Epithelial cell of esophagus (primary cell): Measurements from ENCODE around the gene OSBPL1A.
"Not testable (repeated sequence)": the region's sequence is repeated elsewhere in the genome, so short reads cannot be mapped to it uniquely, and the experiment has no call there.

Experiments
- DNase-seq: peaks from one replicate; pipeline ENCODE4 v3.0.0; 2010; ENCODE audit warnings: low read depth
- H3K4me3 ChIP-seq: 2 replicates; pipeline ENCODE4 v1.5.1; 2011; ENCODE audit warnings: mild to moderate bottlenecking, low read length, control low read depth
- TF ChIP-seq, protein P1 (sequence below): IDR thresholded peaks from 2 replicates; pipeline ENCODE4 v1.5.1; 2011; ENCODE audit warnings: low read depth, mild to moderate bottlenecking, low read length, control low read depth, inconsistent platforms; ENCODE audit not compliant: insufficient read depth; ENCODE audit errors: missing control alignments

OSBPL1A gene

GRCh38 chr18:24153397-24153796 is 244.2 kb downstream of the OSBPL1A start:
- TF ChIP-seq, protein P1, sequence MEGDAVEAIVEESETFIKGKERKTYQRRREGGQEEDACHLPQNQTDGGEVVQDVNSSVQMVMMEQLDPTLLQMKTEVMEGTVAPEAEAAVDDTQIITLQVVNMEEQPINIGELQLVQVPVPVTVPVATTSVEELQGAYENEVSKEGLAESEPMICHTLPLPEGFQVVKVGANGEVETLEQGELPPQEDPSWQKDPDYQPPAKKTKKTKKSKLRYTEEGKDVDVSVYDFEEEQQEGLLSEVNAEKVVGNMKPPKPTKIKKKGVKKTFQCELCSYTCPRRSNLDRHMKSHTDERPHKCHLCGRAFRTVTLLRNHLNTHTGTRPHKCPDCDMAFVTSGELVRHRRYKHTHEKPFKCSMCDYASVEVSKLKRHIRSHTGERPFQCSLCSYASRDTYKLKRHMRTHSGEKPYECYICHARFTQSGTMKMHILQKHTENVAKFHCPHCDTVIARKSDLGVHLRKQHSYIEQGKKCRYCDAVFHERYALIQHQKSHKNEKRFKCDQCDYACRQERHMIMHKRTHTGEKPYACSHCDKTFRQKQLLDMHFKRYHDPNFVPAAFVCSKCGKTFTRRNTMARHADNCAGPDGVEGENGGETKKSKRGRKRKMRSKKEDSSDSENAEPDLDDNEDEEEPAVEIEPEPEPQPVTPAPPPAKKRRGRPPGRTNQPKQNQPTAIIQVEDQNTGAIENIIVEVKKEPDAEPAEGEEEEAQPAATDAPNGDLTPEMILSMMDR = no peak
- no peak overlapping the region for H3K4me3 ChIP-seq
- DNase-seq = no peak

GRCh38 chr18:24149591-24149990 is 248.0 kb downstream of the OSBPL1A start:
- H3K4me3 ChIP-seq = not testable (repeated sequence)

GRCh38 chr18:24142376-24142775 is 255.2 kb downstream of the OSBPL1A start:
- no peak overlapping the region for H3K4me3 ChIP-seq
- DNase-seq = no peak
- TF ChIP-seq, protein P1 = no peak

More at GRCh38 chr18:24149591-24149990, 248.0 kb downstream of the OSBPL1A start:
- not testable (repeated sequence) for DNase-seq

GRCh38 chr18:24140697-24141096 is 256.9 kb downstream of the OSBPL1A start:
- DNase-seq = no peak
- H3K4me3 ChIP-seq = no peak overlapping the region
- TF ChIP-seq, protein P1 = no peak

DNA sequence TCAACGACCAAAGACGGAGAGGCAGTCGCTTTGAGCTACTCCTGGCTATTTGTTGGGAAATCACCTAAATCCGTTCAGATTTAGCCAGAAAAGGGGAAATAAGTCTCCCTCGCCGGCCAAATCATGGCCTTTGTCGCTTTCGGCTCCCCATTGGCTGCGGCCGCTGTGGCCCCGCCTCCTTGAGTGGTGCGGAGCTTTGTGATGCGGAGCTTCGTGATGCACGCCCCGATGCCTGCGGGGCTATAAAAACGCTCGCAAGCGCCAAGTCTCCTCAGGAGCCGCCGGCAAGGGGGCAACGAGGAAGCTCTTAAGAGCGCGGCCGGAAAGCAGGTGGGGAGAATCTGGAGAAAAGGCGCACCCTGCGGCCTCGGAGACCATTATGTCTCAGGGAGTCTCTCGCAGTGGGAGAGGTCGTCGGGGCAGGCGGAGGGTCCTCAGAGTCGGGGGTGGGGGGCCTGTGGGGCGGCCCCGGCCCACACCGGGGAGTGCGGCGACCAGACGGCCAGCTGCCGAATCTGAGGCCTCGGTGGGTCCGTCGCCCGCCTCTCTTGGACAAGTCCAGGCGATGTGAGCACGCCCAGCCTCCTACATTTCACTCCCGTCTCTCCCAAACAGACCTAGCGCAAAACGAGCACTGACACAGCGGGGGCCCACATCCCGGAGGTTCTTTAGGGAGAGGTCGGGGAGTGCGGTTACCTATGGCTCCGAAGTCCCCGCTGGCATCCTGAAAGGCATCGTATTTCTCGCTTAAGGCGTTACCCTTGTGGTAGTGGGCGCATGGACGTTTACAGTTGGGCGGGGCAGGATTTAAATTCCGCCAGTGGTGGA is 258.6 kb downstream of the OSBPL1A start, which contains the start of gene CABYR:
Gene CABYR (plus strand): TSS at position 274 of the 828 bp plus-strand sequence. CDS start 4,053 bp downstream, outside the sequence.
- H3K4me3 ChIP-seq = peak within 1 kb of the TSS; percentile 67
- DNase-seq = peak; percentile 89
- TF ChIP-seq, protein P1 = no peak

GRCh38 chr18:24138409-24138788 is 259.2 kb downstream of the OSBPL1A start:
- H3K4me3 ChIP-seq = peak overlapping the region; percentile 67
- TF ChIP-seq, protein P1 = no peak
- DNase-seq = peak; percentile 14

DNA sequence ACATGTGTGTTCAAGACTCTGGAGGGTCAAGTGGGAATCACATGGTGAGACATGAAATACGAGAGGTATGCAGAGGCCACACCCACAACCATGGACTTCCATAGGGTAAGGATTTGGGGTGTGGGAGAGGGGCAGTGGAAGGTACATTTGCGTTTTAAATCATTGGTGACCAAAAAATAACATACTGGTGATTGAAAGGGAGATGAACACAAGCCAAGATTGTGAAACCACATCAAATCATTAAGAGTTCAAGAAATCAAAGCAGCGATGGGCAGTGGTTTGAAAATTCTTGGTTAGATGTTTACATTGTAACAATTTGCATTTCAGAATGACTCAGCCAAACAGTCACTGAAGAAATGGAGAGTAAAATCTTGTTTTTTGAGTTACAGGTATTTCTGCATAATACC is 260.7 kb downstream of the OSBPL1A start:
- TF ChIP-seq, protein P1 = no peak
- peak; percentile 56 for DNase-seq
- H3K4me3 ChIP-seq = no peak overlapping the region
